ENCODE data around the gene NPIPB6. TPM values are rescaled to one million over a fixed set of nuclear protein-coding genes. Genes with fewer than 3 reads are reported as not detected.

The NPIPB6 gene
- total RNA-seq, 2 donors from 2014 or later = 1.8 to 3.5 TPM

GRCh38 chr16:28321700-28322411 is 41.5 kb downstream of the NPIPB6 start:
- peak; percentile 91 for DNase-seq
- H3K36me3 ChIP-seq (ENCODE audit: control insufficient read depth, insufficient read depth, low read length) = peaks cover 9% of the 10 kb centered on the region
- no peaks in the 10 kb centered on the region for H3K27me3 Mint-ChIP-seq (ENCODE audit: insufficient read depth)
- WGBS, 2 experiments (ENCODE audit: insufficient coverage in 1 of 2, insufficient read length in 1 of 2) = 81 to 100% methylated on average over 5 to 20 of the region's 20 CpGs
- no peaks in the 10 kb centered on the region for H3K4me1 ChIP-seq (ENCODE audit: control insufficient read depth, insufficient read depth, low read length)
- TF ChIP-seq CTCF (conservative IDR thresholded peaks at IDR 0.05) = peak; percentile 87
- no peak overlapping the region for H3K27ac ChIP-seq (ENCODE audit: low read depth, low read length)
- H3K4me1 Mint-ChIP-seq = no peaks in the 10 kb centered on the region
- peaks cover 21% of the 10 kb centered on the region for H3K36me3 Mint-ChIP-seq (ENCODE audit: low read depth)
- H3K4me3 Mint-ChIP-seq = no peak overlapping the region
- H3K9me3 ChIP-seq (ENCODE audit: control insufficient read depth, low read length) = no peaks in the 10 kb centered on the region
- no peaks in the 10 kb centered on the region for H3K27me3 ChIP-seq (ENCODE audit: control insufficient read depth, insufficient read depth, low read length, poor library complexity, severe bottlenecking)
- H3K4me3 ChIP-seq (ENCODE audit: low read length) = no peak overlapping the region
- H3K9ac ChIP-seq (ENCODE audit: extremely low read depth, low read length, poor library complexity, severe bottlenecking) = no peak overlapping the region
- H3K9me3 Mint-ChIP-seq = no peaks in the 10 kb centered on the region
- no peak overlapping the region for H3K27ac Mint-ChIP-seq

DNA sequence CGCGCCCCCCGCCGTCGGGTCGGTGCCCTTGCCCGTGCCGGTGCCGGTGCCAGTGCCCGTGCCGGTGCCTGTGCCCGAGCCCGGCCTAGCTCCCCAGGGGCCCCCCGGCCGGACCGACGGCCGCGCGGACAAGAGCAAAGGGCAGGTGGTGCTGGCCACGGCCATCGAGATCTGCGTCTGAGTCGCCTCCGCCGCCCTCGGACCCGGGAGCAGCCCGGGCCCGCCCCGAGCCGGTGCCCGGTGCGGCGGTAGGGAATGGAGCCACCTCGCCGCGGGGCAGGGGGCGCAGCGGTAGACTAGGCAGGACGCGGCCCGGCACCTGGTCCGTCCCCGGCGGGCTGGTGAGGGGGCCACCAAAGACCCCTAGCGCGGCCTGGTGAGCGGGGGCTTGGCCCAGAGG is 42.6 kb downstream of the NPIPB6 start:
- TF ChIP-seq CTCF (conservative IDR thresholded peaks at IDR 0.05) = no peak
- DNase-seq = no peak

GRCh38 chr16:28320023-28320561 is 43.2 kb downstream of the NPIPB6 start:
- Histone ChIP-seq H3K27ac (ENCODE audit: low read depth, low read length) (no peak overlapping the region), H3K9ac (ENCODE audit: extremely low read depth, low read length, poor library complexity, severe bottlenecking) (no peak overlapping the region), H3K4me3 (ENCODE audit: low read length) (no peak overlapping the region), H3K9me3 (ENCODE audit: control insufficient read depth, low read length) (no peaks in the 10 kb centered on the region), H3K4me1 (ENCODE audit: control insufficient read depth, insufficient read depth, low read length) (no peaks in the 10 kb centered on the region), H3K36me3 (ENCODE audit: control insufficient read depth, insufficient read depth, low read length) (peaks cover 9% of the 10 kb centered on the region), H3K27me3 (ENCODE audit: control insufficient read depth, insufficient read depth, low read length, poor library complexity, severe bottlenecking) (no peaks in the 10 kb centered on the region)
- TF ChIP-seq CTCF (conservative IDR thresholded peaks at IDR 0.05) = no peak
- H3K9me3 Mint-ChIP-seq = no peaks in the 10 kb centered on the region
- WGBS, 2 experiments (ENCODE audit: insufficient coverage in 1 of 2, insufficient read length in 1 of 2) = 96% methylated on average over 60 to 73 of the region's 73 CpGs
- no peaks in the 10 kb centered on the region for H3K4me1 Mint-ChIP-seq
- no peaks in the 10 kb centered on the region for H3K27me3 Mint-ChIP-seq (ENCODE audit: insufficient read depth)
- no peak for DNase-seq
- H3K4me3 Mint-ChIP-seq = no peak overlapping the region
- H3K27ac Mint-ChIP-seq = no peak overlapping the region
- H3K36me3 Mint-ChIP-seq (ENCODE audit: low read depth) = peaks cover 24% of the 10 kb centered on the region

More for the DNA sequence above, 42.6 kb downstream of the NPIPB6 start:
- Histone ChIP-seq H3K9me3 (ENCODE audit: control insufficient read depth, low read length) (no peaks in the 10 kb centered on the region), H3K27ac (ENCODE audit: low read depth, low read length) (no peak overlapping the region), H3K9ac (ENCODE audit: extremely low read depth, low read length, poor library complexity, severe bottlenecking) (no peak overlapping the region), H3K36me3 (ENCODE audit: control insufficient read depth, insufficient read depth, low read length) (peaks cover 9% of the 10 kb centered on the region), H3K27me3 (ENCODE audit: control insufficient read depth, insufficient read depth, low read length, poor library complexity, severe bottlenecking) (no peaks in the 10 kb centered on the region), H3K4me3 (ENCODE audit: low read length) (no peak overlapping the region), H3K4me1 (ENCODE audit: control insufficient read depth, insufficient read depth, low read length) (no peaks in the 10 kb centered on the region)
- H3K27me3 Mint-ChIP-seq (ENCODE audit: insufficient read depth) = no peaks in the 10 kb centered on the region
- WGBS, 2 experiments (ENCODE audit: insufficient coverage in 1 of 2, insufficient read length in 1 of 2) = 95 to 97% methylated on average over 25 to 49 of the region's 49 CpGs
- H3K4me3 Mint-ChIP-seq = no peak overlapping the region
- H3K9me3 Mint-ChIP-seq = no peaks in the 10 kb centered on the region
- no peak overlapping the region for H3K27ac Mint-ChIP-seq
- peaks cover 21% of the 10 kb centered on the region for H3K36me3 Mint-ChIP-seq (ENCODE audit: low read depth)
- no peaks in the 10 kb centered on the region for H3K4me1 Mint-ChIP-seq
